Stimulated activated CD4-positive, alpha-beta T cell treated with anti-CD3 and anti-CD28 coated beads, Interleukin-15, amount 100 ng/mL, for 1 hour (primary cell): ENCODE measurements around the gene GIMAP7.
"Not testable (repeated sequence)": the region's sequence is repeated elsewhere in the genome, so short reads cannot be mapped to it uniquely, and the experiment has no call there.

Experiments
- DNase-seq, 2 donors: peaks; one replicate each; pipeline ENCODE4 v3.0.0-alpha.2; 2020; ENCODE audit warnings: low read depth in 1 of 2, low spot score in 1 of 2

GIMAP7 gene

GRCh38 chr7:150511048-150511447 is 3.6 kb upstream of the GIMAP7 start:
- DNase-seq = no peak

- no peak for DNase-seq
Observed at GRCh38 chr7:150513758-150514157, 914 bp upstream of the GIMAP7 start.

DNA sequence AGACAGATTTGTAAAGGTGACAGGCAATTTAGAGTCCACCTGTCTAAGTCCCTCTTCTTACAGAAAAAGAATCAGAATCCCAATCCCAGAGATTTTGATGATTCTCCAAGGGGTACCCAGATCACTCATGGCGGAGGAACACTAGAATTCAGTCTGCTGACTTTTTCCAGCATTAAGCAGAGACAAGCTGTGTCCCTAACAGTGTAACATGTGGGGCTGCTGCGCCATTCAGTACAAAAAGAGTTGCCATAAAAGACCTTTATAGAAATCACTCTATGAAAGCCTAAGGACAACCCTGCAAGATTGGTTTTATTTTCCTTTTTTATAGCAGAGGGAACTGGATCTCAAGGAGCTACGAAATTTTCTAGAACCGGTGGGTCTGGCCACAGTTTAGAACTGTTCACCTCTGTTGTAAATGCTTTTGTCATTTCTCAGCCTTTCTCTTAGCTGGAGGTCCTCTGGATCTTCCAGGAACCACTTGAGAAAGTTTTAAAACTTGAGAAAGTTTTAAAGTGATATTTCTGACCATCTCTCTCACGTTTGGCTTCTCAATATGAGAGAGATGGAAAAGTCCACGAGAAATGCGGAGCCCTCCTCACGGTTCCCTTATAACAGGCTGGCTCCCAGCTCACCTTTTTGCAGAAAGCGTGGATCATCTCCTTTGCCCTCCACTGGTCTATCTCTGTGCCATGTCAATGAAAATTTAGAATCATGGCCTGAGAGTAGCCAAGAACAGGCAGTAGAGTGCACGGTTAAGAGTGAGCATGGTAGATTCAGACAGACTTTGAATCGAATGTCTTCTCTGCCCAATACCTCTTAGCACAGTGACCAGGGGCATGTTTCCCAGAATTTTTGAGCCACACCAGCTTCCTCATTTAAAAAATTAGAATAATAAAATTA is 826 bp downstream of the GIMAP7 start:
- DNase-seq = no peak

DNA sequence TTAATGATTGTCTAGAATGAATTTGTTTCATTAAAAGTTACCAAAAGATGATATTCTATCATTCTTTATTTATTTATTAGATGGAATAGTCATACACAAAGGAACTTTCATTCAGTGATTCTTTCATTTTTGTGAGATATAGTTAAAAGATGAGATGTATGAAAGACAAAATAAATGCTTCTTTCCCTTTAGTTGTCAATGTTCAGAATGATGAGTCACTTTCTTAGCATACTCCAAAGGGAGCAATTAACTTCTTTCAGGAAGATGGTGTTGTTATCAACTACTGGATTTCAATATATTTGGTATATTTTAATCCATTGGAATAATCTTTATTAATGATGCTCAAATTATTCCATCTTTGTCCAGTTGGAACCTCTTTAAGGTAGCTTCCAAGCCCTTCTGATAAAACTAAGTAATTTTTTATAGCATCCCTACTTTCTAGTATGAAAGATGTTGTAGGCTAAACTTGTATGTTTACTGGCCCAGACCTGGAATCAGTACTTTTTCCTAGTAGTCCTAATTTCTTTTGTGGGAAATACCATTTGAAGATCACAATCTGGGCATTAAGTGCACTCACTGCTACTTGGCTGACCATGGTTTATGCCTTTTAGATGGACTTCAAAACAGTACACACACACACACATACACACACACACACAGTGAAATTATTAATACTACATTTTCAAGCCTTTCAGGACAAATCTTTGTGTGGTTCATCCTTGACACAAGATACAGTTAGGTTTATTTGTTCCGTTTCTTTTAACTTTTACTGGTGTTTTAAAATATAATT is 2.5 kb downstream of the GIMAP7 start:
- no peak for DNase-seq

DNA sequence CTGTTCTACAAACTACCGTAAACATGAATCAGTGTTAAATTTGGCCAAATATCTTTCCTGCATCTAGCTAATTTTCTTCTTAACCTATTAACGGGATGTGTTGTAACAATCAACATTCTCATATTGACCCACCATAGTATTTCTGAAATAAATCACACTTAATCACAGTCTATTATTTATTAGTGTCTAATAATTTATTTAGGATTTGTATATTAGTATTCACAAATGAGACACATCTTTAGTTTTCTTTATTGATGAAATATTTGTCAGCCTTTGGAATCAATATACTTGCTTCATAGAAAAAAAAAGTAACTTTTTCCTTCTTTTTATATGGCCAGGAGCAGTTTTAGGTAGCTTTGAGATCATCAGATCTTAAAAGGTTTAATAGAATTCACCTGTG is 4.6 kb downstream of the GIMAP7 start:
- DNase-seq = no peak

GRCh38 chr7:150520145-150520544 is 5.5 kb downstream of the GIMAP7 start:
- DNase-seq = no peak

DNA sequence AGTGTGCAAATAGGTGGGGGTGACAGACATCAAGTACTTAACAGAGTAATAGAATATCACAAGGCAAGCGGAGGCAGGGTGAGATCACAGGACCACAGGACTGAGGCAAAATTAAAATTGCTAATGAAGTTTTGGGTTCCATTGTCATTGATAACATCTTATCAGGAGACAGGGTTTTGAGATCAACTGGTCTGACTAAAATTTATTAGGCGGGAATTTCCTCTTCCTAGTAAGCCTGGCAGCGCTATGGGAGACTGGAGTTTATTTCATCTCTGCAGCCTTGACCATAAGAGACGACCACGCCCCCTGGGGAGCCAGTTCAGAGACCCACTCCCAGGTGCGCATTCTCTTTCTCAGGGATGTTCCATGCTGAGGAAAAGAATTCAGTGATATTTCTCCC is 8.3 kb downstream of the GIMAP7 start:
- DNase-seq = not testable (repeated sequence)

GRCh38 chr7:150524018-150524417 is 9.3 kb downstream of the GIMAP7 start:
- no peak for DNase-seq

DNA sequence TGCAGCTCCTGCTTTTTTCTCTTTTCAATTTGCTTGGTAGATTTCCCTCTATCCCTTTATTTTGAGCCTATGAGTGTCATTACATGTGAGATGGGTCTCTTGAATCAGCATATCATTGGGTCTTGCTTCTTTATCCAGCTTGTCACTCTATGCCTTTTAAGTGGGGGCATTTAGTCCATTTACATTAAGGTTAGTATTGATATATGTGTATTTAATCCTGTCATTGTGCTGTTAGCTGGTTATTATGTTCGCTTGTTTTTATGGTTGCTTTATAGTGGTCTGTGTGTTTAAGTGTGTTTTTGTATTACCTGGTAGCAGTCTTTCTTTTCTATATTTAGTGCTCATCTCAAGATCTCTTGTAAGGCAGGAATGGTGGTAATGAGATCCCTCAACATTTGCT is 17.0 kb downstream of the GIMAP7 start:
- no peak for DNase-seq

GRCh38 chr7:150538259-150538658 is 23.6 kb downstream of the GIMAP7 start:
- no peak for DNase-seq

- no peak for DNase-seq
Observed at GRCh38 chr7:150553163-150553562, 38.5 kb downstream of the GIMAP7 start.

DNA sequence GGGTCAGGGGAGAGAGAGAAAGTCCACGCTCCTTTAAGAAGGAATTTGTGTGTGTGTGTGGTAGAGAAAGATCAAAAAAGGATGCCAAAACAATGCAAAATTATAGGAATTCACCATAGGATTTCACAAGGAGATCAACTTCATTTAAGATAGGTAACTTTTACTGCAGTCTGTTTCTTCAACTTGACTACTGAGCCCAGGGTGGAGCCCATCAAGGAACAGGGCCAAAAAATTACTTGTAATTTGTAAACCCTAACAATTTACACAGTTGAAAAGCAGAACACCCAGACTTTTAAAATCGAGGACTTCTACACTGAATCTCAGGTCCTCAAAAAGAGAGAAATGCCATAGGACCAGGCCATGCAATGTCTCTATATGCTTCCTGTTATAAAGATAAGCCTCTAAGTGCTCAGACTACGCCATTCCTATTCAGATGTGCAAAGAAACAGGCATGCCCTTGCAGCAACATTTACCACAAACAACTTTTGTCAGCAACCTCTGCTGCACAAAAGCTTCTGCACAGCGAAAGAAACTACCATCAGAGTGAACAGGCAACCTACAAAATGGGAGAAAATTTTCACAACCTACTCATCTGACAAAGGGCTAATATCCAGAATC is 42.0 kb downstream of the GIMAP7 start:
- DNase-seq = no peak

DNA sequence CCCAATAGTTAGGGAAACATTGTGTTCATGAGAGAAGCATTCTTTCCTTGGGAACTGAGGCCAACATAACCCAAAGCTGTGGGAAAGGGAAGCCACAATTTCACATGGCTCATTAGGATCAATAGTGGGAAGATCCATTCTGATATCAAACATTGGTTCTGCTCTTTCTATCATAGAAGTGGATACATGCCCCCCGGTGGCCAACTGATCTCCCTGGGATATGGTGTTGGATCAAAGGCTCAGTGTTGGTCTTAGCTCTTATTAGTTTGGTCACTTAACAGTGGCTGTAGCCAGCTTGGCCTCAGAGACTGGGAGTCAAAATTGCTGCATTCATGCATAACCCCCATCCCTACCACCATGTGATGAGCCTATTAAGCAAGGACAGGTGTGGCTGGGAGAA is 45.8 kb downstream of the GIMAP7 start:
- DNase-seq = no peak

DNA sequence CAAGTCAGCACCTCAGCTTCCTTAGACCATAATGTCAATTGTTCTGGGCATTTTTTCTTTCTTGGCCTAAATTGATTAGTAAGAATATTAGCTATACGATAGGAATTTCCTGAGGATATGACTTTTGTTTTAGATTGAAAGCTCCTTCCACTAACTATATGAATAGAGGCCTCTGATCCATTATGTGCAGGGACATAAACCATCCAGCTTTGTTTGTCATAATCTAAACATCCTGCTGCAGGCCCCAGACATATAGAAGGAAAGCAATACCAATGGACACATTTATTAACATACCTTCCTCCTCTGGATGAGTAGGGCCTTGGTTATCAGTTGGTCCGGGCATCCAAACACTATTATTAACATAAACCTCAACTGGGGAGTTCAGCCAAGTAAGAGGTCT is 48.2 kb downstream of the GIMAP7 start:
- DNase-seq = no peak

DNA sequence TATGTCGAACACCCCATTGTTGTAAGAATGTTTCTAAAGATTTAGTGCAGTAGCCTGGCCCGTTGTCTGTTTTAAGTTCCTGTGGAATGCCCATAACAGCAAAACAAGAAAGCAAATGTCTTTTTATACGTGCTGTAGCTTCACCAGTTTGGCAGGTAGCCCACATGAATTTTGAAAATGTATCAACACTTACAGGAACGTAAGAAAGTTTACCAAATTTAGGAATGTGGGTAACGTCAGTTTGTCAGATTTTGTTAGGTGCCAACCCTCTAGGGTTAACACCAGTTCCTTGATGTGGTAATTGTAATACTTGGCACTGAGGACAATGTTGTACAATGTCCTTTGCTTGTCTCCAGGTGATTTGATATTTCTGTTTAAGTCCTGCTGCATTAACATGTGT is 49.3 kb downstream of the GIMAP7 start:
- no peak for DNase-seq

DNA sequence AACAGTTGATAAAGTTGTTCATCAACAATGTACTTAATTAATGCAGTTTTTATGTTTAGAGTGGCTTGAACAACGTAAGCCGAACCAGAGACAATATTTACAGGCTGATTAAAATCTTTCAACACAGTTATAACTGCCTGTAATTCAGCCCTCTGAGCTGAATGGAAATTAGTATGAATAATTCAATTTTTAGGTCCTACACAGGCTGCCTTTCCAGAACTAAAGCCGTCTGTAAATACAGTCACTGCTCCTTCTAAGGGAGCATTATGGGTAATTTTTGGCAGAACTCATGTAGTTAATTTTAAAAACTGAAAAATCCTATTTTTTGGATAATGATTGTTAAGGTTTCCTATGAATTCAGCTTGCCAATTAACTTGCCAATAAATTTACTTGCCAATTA is 49.9 kb downstream of the GIMAP7 start:
- DNase-seq = no peak

- no peak for DNase-seq
Observed at GRCh38 chr7:150565239-150565638, 50.6 kb downstream of the GIMAP7 start.

- DNase-seq = no peak
Observed at GRCh38 chr7:150566123-150566522, 51.5 kb downstream of the GIMAP7 start.

GRCh38 chr7:150566572-150566971 is 51.9 kb downstream of the GIMAP7 start:
- no peak for DNase-seq

DNA sequence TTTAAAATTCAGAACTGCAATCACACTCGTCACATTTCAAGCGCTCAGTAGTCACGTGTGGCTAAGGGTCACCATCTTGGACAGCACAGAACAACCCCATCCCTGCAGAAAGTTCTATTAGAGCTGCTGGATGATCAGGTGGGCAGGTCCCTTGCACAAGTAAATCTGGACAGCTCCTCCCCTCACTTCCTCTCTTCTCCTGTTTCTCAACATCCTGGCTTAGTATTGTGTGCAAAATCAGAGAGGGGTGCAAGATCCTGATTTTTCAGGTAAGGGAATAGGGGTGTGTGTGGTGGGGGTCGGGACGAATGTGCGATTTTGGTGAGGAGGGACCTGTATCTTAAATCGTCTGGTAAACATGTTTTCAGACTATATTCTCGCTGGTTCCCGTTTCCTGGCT is 52.5 kb downstream of the GIMAP7 start, which contains the start of gene GIMAP4:
GIMAP4 (plus strand) TSS at position 222 of the 400 bp plus-strand sequence. CDS start 2,512 bp downstream, outside the sequence.
- no peak for DNase-seq

DNA sequence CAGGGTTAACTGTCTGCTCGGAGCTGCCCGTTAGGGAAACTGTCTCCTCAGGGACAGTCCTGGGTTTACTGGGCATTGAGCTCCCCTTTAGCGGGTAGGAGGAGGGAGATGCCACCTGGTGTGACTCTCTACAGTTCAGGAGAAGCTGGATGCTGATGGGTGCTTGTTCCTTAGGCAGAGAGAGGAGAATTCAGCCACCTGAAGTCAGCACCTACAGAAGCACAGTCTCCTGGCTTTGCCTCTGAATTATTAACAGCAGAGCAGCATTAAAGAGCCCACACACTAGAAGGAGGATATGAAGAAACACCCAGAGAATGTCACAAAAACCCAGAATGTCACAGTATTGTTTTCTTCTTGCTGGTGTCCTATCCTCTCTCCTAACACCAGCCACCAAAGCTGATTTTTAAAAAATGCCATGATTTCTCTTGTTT is 53.2 kb downstream of the GIMAP7 start:
- no peak for DNase-seq

- no peak for DNase-seq
Observed at GRCh38 chr7:150568714-150569113, 54.0 kb downstream of the GIMAP7 start.
